H1 (cell line): ENCODE measurements around the gene ASPDH. TPM values are rescaled to one million over a fixed set of nuclear protein-coding genes. Genes with fewer than 3 reads are reported as not detected.

Experiments
- CTCF ChIP-seq, 3 experiments: IDR thresholded peaks; 1 replicate in 2 of 3; 2 replicates in 1 of 3; pipeline versions ENCODE4 v1.5.1 to v1.6.1; 2011; ENCODE audit warnings: low read length in 3 of 3, mild to moderate bottlenecking in 3 of 3, inconsistent platforms in 2 of 3, low read depth in 1 of 3, moderate library complexity in 1 of 3; ENCODE audit not compliant: insufficient read depth in 1 of 3; ENCODE audit errors: control extremely low read depth in 1 of 3
- polyA plus RNA-seq, 7 experiments: library from polyadenylated mRNA; depleted of rRNA in 3 of 7; stranded (reverse) in 5 of 7; unstranded in 2 of 7; fragments of >200 nt in 5 of 7; fragments of 200-250 nt in 2 of 7; gene quantifications; 1 replicate in 5 of 7; 2 replicates in 1 of 7; 4 replicates in 1 of 7; pipeline versions ENCODE4 v1.2.1 to v1.2.3, GENCODE V29; 2011 to 2013; ENCODE audit warnings: missing spikeins in 2 of 7, mixed read lengths in 2 of 7
- total RNA-seq: library from RNA; stranded (reverse); fragmentation: NEBNext Ultra II Directional; extraction: Animal tissue kit (Norgen Biotek cat#: 25700); gene quantifications from 2 replicates; pipeline ENCODE4 v1.2.1, GENCODE V29; 2021

The ASPDH gene
- total and polyA plus RNA-seq, 2 of the 8 experiments (the other 6 are each of a cell fraction or from before 2014, with no cell fraction given), result not detected

GRCh38 chr19:50481351-50482149, 32.2 kb downstream of the ASPDH start (continued):
- no peak for TF ChIP-seq CTCF (IDR thresholded peaks at IDR 0.05; ENCODE audit: control extremely low read depth in 1 of 3, insufficient read depth in 1 of 3, low read depth in 1 of 3, low read length in 3 of 3)
